ENCODE data around the gene NUDT14.

The NUDT14 gene

DNA sequence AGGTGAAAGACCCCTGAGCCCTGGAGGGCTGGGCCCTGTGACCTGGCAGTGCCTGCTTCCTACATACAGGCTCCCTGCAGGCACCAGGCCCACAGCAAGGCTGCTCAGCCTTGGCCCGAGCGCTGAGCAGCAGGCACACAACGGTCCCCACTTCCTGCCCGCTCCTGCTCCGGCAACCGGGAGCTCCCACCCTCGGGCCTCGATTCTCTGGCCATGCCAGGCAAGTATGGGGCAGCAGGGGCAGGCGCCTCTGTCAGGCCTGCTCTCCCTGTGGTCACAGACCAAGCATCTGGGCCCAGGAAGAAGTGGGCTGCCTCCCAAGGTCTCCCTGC is 30.6 kb upstream of the NUDT14 start:
- DNase-seq = no peak

DNA sequence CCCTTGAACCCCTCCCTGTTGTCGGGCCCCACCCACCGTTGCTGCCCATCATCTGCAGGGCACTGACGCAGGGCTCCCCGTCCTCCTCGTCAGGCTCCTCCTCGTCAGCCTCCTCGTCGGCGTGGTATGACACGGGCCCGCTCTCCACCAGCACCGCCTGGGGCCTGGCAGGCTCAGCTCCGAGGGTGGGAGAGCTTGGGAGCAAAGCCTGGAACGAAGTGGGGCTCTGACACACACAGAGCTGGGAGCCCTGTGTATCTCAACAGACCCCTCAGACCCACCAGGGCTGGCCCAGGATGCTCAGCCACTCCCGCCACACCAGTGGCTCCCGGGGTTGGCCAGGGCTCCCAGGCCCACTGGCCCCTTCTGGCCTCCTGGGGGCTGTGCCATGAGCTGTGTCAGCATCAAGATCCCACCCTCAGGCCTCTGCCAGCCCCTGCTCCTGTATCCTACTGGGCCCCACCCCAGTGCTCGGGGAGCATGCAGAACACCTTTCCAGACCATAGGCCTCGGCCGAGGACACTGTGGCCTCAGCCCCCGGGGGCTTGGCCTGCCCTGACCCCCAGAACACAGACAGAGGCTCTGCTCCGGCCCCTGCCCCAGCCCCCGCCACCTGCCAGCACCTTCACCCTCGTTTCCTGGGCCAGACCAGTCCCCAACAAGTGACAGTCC is 30.1 kb upstream of the NUDT14 start:
- DNase-seq = no peak

GRCh38 chr14:105210266-105211025 is 29.3 kb upstream of the NUDT14 start:
- DNase-seq = no peak

GRCh38 chr14:105209646-105210045 is 28.5 kb upstream of the NUDT14 start:
- DNase-seq = no peak

DNA sequence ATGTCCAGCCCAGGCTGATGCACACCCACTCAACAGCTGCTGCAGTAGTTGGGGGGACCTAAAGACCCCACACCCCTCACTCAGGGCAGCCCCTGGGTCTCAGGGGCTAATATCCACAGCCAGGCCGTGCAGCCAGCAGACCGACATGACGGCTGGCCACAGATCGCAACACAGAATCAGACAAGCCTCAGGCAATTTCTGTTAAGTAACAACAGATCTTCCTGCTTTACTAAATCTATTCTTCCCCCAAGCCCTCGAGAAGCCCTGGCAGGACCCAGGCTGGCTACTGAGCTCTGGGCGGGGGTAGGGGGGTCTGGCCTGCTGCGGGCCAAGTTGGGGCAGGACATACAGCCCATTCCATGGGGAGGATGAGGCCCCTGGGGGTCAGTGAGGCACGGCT is 28.0 kb upstream of the NUDT14 start:
- DNase-seq = no peak

GRCh38 chr14:105208738-105209075 is 27.6 kb upstream of the NUDT14 start:
- DNase-seq = no peak

DNA sequence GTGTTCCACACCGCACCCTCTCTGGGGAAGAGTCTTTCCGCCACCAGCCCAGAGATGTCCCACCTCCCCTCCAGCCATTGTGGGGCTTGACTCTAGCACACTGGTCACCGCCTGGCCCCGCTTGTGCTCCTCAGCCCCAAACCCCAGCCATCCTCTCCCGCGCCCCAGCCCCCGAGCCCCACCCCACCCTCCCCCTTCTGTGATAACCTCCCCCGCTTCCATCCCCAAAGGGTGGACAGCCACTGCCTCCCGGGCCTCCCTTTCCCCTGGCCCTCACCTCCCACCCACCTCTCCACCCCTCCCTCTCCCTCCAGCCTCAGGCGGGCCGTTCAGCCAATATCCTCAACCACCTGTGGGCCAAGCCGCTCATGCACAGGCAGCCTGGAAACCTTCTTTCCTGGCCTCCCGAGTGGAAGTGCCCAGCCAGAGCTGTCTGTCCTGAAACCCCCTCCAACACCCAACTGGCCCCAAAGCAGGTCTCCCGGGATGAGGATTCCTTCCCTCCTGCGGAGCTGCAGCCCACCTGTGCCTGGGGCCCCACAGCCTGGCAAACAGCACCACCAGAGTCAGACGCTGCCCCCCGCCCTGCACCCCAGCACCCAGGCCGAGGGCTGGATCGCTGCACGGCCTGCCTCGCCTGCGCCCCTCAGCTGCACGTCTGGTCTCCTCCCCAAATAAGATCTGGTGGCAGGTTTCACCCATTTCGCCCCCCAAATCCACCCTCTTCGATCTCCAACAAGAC is 27.1 kb upstream of the NUDT14 start:
- DNase-seq = no peak

DNA sequence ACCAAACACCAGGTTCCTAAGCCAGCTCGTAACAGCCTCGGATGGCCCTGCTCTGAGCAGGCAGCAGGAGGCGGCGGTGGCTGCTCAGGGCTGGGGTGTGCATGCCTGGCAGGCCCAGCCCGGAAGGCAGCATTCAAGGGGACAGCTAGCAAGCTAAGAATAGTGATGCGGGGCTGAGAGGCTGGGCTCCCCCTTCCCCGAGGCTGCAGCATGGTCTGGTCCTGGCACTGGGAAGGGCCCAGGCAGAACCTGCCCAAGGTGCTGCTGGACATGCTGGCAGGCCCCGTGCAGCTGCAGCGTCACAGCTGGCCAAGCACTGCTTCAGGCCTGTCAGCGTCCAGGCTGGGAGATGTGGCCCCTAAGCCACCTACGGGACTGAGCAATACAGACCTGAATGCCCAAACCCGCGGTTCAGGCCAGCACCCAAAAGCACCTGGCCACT is 26.4 kb upstream of the NUDT14 start:
- no peak for DNase-seq

DNA sequence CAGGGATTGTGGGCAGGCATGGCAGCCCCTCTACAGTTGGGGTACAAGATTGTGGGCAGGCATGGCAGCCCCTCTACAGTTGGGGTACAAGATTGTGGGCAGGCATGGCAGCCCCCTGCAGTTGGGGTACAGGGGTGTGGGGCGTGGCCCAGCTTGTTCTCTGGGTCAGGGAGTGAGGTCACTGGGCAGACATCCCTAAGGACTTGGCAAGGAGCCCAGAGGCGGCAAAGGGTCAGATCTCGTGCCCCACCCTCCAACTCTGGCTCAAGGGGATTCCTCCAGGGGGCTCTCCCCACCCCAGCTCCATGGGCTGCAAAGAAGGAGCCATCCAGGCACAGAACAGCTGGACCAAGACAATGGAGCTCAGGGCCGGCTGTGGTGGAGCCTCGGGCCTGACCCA is 25.8 kb upstream of the NUDT14 start:
- DNase-seq = no peak

GRCh38 chr14:105205673-105206208 is 24.6 kb upstream of the NUDT14 start:
- DNase-seq = no peak

DNA sequence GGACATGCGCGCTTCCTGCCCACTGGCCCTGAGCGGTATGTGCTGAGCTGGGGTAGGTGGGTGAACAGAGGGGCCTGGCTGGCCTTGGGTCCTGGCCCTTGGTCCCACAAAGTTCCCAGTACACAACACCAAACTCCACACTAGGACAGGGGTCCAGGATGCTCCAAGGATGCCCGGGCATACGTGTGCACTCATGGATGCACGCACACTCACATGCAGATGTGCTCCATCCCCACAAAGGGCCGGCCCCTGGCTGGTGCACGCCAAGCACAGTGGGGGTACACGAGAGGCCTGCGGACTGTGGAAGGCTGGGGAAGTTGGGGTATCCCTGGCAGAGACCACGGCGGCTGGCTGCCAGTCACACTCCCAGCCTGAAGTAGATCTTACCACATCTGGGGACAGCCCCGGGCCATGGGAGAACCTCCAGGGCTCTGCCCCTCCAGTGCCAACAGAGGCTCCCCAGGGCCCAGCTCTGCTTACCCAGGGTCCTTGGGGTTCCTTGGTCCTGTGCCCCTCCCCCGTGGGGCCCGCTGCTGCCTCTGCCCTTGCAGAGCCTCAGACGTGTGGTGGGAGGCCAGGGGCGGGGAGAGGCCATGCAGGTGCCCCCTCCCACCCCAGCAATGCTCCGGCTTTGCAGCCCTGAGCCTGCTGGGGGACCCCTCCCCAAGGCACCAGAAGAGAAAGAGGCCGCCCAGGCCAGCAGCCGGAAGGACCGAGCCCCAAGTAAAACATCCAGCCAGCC is 24.0 kb upstream of the NUDT14 start:
- no peak for DNase-seq

DNA sequence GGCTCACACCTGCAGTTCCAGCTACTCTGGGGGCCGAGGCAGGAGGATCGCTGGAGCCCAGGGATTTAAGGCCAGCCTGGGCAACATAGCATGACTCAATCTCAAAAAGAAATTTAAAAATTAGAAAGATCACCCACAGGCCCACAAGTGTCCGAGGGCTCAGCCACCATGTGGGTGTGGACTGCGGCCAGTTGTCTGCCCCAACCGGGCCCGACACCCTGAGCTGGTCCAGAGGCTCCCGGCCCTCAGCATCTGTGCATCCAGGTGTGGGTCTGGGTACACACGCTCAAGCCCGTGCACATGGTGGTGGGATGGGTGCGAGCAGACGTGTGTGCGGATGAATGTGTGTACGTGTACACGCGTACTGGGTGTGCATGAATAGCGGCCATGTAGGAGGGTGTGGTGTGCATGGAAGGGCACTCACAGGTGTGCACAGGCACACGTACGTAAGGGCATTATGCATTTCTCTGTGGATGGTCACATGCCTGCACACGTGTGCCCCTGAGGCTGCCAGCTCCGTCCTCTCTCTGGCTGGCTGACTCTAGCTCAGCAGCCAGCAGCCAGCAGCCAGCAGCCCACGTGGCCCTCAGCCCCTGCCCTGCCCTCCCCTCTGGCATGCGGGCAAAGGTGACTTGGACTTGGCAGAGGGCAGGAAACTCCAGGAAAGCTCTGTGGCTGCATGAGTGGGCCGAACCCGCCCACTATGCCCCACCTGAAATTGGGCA is 23.3 kb upstream of the NUDT14 start:
- DNase-seq = no peak

- no peak for DNase-seq
Observed at GRCh38 chr14:105203701-105204100, 22.6 kb upstream of the NUDT14 start.

DNA sequence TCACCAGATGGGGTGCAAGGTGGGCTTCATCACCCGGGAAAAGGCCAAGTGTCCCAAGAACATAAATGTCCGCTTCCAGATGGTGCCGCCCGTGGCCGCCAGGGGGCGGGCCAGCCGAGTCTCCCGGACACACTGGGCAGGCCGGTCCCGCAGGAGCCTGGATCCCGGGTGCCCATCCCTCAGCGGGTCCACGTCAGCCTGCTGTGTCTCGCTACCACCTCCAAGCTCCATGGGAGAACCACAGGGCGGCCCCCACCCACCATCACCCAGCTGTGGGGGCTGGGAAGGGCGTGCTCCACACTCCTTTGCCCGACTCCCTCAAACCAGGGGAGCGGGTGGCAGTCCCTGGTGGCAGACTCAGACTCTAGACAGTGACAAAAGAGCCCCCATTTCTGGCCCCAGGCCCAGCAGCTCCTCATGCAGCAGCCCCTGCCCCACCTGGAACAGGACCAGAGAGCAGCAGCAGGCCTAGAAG is 22.0 kb upstream of the NUDT14 start:
- DNase-seq = peak; percentile 71

DNA sequence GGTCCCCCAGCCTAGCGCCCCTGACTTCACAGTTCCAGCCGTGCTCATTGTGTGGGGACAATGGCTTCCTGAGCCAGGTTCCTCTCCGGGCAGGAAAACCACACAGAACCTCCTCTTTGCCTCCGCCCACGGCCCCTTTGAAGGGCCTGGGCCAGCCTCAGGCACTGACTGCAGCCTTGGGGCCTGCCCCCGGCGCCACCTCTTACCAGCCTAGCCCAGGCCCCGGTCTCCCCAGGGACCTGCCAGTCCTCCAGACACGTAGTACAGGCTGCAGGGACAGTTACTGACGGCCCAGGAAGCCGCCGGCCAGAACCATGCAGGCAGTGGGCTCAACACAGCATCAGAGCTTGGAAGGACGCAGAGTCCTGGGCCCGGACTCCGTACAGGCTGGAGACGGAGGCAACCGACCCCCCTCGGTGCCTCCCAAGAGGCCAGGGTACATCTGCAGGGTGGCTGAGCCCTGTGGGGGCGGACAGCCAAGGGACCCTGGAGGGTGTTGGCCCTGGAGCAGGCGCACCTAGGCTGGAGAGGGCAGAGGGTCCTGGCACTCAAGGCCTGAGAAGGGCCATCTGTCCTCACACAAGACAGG is 20.9 kb upstream of the NUDT14 start:
- no peak for DNase-seq

DNA sequence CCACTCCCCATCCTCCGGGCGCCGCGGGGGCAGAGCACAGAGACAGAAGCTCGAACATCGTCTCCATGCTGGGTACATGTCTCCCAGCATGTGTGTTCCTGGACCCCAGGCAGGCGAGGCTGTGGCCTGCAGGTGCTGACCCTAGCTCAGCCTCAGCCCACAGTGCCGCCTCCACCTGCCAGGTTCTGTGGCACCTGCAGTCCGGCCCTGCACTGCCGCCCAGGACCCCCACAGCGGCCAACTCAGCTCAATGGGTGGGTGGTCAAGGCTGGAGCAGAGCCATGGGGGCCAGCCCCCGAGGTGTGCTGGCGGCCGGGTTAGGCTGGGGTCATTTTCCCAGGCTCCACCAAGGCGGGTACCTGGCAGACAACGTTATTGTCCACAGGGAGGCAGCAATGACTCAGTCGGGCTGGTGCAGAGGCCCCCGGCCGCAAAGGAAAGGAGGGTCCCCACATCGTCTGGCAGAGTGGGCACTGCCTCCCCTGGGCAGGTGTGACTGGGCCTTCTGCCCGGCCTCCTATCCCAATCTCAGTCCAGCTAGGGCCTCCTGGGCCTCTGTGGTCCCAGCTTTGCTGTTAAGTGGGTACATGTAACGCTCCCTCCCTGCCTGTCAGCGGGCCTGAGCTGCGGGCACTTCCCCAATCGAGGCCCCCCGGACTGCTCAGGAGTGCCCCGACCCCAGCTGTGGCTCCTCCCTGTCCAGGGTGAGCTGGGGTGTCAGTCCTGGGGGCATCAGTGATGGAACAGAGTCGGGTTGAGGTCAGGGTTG is 20.2 kb upstream of the NUDT14 start:
- no peak for DNase-seq

- no peak for DNase-seq
Observed at GRCh38 chr14:105200641-105201040, 19.5 kb upstream of the NUDT14 start.

DNA sequence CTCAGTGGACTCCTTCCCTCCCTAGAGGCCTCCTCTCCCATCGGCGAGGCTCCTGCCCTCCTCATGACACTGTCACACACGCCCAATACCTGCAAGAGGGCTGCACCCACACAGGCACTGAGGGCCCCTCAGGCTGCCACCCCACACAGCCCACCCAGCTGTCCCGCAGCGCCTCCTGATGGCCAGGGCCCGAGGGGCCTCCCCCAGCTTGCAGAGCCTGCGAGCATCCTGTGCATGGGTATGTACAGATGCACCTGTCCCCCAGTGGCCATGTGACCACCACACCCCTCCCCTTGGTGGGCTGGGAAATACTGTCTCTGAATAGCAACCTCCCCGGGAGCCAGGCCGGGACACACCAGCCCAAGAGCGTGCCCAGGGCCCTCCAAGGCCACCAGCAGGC is 19.0 kb upstream of the NUDT14 start:
- DNase-seq = no peak

DNA sequence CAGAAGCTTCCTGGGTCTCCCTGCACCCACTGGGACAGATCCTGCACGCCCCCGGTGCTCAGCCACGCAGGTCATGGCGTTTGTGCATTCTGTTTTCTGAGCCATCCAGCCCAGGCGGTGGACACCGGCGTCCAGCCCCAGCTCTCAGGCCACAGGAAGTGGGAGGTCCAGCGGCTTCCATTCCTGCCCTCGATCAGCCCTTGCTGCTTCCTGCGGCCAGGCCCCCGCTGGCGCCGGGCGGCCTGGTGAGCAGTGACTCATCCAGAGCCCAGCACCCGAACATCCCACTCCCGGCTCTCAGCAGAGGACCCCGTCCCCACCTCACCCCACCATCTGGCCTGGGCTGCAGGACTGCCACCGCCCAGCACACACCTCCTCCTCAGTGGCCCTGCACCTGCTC is 18.0 kb upstream of the NUDT14 start:
- DNase-seq = no peak

DNA sequence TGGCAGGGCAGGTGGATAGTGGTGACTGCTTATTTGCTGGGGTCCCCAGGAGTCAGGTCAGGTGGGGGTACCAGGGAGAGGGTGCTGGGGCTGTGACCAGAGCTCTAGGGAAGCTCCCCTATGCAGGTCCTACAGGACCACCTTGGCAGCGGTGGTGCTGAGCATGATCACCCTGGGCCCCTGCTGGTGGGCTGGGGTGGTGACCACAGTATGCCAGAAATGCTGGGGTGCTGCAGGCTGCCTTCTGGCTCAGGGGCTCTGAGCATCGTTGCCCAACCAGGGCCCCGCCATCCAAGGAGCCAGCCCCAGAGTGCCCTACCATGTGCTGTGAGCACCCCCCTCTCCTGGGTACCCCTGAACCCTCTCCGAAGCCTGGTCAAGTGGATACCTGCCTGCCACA is 17.5 kb upstream of the NUDT14 start:
- no peak for DNase-seq

GRCh38 chr14:105197211-105197641 is 16.1 kb upstream of the NUDT14 start:
- DNase-seq = no peak

Measured in NCI-H2171 treated with DMSO at 0.1 percent for 48 hours (cell line).